Tibial nerve (tissue), 3 donors: ENCODE measurements around the gene FAM83D.

Source experiments
- CTCF ChIP-seq, 5 experiments: fragments of 200-600 bp in 3 of 5; fragments of 450-650 bp in 2 of 5; sonication (generic) in 3 of 5; IDR thresholded peaks; one replicate each; pipeline ENCODE4 v1.5.1; 2016 to 2019; ENCODE audit warnings: antibody characterized with exemption in 5 of 5, mild to moderate bottlenecking in 3 of 5, moderate library complexity in 2 of 5
- POLR2A ChIP-seq, 2 donors: fragments of 450-650 bp; IDR thresholded peaks; one replicate each; pipeline ENCODE4 v1.6.1; 2017; ENCODE audit warnings: antibody characterized with exemption in 2 of 2, mild to moderate bottlenecking in 2 of 2, moderate library complexity in 2 of 2

GRCh38 chr20:38907918-38908677 is 18.1 kb upstream of the FAM83D start:
- TF ChIP-seq CTCF (IDR thresholded peaks at IDR 0.05): no peak
- TF ChIP-seq POLR2A (IDR thresholded peaks at IDR 0.05): no peak
